ENCODE data around the gene RABGGTA. TPM values are rescaled to one million over a fixed set of nuclear protein-coding genes. Genes with fewer than 3 reads are reported as not detected.
"Not testable (repeated sequence)": the region's sequence is repeated elsewhere in the genome, so short reads cannot be mapped to it uniquely, and the experiment has no call there.

RABGGTA gene
- polyA plus RNA-seq, 1 donor: 15.0 TPM

DNA sequence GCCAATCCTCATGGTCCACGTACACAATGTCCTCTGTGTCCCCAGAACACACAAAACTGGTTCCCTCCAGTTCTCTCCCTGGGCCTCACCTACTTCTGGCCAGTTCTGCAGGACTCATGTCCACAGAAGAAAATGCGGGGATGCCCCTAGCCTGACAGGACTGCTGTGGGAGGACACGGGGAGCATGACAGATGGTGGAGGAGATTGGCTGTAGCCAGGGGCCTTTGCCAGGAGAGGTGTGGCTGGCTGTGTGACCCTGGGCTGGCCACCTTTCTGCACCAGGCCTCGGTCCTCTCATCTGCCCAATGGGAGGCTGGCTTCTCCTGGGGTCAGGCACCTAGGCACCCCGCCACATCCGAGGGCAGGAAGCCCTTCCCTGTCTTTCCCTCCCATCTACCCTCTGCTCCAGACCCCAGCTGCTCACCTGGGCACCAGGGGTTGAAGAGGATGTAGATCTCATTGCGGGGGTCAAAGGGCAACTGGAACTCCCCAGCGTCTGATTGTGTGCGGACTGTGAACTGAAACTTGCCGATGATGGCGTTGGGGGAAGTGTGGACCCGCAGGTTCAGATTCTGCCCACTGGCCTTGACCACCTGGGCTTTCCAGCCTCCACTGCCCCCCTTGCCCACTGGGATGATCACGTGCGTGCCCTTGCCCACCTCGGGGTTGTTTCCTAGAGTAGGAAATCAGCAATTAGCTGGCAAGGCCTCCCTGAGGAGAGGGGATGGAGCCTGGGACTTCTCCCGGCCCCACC lies 11.2 kb downstream of the RABGGTA start:
- no peak for DNase-seq

DNA sequence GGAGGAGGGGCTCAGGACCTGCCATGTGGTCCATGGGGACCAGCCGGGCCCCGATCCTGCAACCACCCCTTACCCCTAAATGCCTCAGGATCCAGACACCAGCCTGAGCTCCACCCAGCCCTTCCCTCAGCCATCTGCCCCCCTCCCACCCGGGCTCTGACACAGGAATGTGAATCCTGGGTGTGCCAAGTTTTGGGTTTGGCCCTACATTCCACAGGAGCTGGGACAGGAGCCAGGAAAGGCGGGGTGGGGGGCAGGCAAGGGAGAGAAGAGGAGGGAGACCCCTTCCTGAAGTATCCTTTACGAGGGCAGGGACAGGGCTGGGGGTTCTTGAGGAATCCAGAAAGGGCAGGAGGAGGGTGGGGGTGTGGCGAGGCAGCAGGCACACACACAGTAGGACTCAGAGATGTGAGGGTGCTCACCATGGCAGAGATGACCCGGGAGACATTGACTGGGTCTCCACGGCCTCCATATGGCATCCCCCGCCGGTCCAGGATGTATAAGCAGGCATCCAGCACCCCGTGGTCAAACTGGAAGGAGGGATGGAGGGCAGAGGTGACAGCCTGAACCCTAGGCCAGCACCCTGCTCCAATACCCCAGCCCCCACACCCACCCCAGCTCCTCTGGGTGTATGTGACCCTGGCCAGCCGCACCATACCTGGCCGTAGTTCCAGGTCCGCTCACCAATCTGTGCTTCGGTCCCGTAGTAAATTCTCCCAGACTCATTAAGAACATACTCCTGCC lies 11.9 kb downstream of the RABGGTA start:
- DNase-seq: no peak

DNA sequence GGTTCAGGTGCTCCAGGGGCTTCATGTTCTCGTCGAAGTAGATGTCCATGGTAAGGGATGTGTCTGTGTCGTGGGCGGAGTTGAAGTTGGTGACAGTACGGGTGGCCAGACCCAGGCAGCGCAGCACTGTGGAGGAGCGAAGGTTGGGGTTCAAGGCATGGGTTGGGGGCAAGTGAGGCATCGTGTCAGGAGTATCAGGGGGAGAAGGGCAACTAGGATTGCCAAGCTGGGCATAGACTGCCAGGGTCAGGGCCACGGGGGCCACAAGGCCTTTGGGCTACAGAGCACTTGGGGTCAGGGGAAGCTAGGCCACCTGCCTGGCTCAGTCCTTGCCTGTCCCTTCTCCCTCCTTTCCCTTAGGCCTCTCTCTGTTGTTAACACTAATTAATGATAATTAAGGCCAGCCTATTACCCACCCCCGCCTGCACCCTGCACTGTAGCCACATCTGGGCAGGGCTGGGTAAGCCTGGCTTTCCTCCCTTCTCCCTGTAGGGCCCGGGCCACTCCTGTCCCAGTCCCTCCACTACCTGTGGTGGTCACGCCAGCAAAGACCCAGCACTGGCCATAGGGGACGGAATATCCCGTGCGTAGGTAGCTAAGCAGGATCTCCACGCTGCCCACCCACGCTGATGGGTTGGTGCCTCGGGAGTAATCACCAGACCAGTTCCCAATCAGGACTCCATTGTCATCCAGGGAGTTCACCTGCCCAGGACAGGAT lies 12.7 kb downstream of the RABGGTA start:
- DNase-seq: no peak

DNA sequence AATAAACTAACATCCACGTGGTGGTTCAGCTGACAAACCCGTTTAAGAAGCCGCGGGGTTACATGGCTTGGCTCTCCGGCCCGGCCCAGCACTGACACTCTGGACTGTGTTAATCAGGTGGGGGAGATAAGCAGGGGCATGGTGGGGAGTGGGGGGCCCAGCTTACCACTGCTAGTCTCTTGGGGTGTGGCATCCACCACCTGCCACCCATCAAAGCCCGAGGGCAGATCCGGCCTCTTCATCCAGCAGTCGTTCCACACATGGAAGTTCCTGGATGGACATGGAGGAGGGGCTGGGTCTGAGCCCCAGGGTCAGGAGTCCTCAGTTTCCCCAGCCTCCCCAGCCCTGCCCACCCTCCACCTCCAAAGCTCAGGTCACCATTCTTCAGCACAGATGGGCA lies 13.3 kb downstream of the RABGGTA start:
- DNase-seq: no peak

DNA sequence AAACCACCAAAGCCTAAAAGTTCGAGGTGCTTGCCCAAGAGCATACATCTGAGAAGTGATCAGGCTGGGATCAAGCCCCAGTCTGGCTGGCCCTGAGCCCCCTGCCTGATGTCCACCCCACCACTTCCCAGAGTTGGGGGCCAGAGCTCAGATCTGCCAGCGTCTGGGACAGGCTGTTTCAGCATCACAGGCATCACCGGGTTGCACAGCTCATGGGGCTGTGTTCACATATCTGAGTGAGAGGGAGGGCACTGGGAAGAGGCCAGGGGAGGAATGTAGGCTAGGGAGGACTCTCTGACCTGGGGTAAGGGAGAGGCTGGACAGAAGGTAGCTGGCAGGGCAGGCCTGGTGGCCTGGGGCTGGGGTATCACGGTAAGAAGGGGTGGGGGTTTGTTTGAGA lies 14.4 kb downstream of the RABGGTA start:
- no peak for DNase-seq

DNA sequence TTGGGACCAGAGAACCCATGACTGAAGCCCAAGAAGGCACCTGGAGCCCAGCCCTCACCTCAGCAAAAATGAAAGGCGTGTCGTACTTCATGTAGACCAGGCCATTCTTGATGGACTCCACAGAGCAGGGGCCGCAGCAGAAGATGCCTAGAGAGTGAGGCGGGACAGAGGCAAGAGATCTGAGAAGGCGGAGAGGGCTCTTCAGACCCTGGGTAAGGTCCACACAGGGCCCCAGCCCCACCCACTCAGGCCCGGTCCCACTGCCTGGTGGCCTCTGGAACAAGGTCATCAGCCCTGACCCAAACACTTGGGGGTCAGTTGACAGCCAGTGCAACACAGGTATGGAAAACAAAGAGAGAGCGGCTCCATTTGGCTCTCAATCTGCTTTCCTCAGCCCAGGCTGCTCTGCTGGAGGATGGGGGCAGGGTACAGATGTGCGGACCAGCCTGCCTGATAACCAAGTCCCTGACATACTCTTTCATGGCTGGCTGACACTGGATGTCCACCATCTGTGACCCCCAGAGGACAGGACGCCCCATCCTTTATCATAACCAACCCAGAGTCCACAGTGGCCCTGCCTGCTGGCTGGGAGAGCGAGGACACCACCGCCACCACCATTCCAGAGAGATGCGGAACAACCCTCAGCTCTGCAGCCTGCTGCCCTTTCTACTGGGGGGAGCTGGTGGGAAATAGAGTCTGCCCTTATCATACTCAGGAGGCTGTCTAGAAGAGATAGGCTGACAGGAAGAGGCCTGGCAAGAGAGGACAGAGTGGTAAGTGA lies 15.3 kb downstream of the RABGGTA start:
- no peak for DNase-seq

DNA sequence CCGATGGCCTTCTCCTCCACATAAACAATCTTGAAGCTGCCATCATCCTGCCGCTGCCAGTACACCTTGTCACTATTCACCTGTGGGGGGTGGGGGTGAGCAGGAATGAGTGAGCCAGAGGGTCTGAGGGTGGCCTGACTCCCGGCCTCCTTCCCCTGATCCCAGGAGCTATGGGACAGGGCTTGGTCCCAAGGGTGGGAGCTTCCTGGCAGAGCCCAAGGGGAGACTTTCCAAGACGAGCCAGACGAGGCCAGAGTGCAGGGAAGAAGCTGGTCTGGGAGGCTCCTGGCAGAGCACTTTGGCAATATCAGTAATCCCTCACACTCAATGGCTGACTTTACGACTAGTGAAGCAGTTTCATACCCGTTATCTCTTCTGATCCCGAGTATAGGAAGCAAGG lies 16.0 kb downstream of the RABGGTA start:
- no peak for DNase-seq

DNA sequence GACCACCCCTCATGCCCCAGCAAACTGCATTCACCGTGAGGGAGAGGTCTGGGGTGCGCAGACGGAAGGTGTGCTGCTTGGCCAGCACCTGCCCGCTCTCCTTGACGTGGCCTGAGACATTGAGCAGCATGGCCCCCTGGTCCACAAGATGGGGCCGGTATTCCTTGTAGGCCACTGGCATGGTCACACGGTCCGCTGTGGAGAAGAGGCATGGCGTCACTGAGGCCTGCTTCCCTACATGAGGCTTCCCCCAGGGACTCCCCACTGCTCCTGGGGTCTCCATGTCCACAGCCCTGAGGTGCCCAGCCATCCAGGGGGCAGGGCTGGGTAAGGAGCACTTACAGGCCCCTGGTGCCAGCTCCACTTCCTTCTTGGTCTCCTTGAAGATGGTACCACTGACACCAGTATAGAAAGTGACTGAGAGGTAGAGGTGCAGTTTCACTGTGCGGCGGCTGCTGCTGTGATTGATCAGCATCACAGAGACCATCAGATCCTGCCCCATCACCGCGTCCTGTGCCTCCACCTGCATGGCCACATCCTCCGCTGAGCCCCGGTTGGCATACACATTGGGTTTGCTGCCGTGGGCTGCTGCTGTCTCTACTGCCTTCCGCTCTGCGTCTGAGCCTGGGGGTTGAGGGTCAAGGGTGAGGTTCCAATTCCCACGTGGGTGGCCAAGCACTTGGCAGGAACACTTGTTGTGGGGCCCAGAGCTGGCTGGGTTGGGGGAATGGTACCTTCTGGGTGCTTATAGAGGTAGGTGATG lies 16.6 kb downstream of the RABGGTA start:
- DNase-seq: no peak

DNA sequence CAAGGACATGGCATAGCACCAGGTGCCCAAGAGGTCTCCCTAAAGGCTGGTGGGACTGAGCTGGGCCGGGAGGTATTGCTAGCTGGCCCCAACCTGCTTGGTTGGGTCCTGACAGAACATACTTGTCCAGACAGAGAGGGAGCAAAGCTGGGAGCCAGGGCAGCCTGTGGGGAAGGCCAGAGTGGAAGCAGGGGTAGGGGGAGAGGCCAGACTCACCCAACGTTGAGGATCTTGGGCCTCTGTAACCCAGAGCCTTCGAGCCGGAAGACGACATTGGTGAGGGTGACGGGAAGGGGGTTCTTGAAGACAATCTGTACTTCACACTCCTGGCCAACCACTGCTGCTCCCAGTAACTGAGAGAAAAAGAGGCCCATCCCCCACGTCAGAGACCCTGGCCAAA lies 17.5 kb downstream of the RABGGTA start:
- no peak for DNase-seq

DNA sequence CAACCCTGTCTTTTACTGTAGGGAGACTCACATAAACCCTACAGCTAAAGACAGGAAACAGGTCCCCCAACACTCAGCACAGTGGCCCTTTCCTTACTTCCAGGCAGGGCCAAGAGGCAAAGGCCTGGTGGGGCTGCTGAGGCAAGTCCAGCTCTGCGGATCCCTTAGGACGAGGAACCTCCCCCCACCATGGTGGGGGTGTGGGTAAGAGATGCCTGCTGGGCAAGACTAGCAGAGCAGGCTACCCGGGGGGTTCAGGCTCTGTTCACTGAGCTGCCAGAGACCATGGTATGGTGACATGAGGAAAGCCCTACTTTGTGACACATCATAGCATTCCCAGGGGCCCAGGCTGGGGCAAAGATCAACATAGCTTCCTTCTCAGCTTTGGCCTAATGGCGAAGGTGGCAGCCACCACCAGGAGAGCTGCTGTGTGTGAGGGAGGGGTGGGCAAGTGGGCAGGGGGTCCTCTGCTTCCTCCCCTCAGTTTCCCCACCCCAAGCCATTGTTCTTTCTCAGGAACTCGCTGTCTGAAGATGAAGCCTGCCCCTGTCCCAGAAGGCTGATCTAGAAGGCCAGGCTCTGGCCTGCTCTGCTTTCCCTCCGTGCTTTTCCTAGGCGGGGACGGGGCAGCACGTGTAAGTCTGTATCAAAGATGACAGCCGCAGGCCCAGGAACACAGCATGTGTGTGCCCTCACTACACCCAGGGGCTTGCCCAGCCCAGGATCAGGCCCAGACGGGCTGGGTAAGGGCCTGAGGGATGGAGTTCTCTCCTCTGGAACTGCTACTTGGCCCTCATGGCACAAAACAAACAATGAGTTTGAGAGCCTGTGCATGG lies 18.9 kb downstream of the RABGGTA start:
- no peak for DNase-seq

DNA sequence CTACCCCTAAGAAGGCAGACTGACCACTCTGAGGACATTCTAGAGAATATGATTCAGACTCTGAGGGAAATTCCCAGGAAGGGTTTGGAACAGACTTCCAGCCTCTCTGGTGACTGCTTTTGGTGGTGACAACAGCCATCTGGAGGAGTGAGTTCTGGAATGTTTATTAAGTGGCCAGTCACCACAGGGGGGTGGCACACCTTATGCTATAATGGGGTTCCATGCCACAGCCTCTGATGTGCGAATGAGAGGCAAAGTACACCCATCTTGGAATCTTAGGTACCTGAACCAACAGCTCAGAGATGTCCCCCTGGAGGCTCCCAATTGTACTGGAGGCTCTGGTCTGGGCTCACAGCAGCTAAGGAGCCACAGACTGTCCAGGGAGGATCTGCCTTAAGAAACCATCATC lies 19.5 kb downstream of the RABGGTA start:
- no peak for DNase-seq

DNA sequence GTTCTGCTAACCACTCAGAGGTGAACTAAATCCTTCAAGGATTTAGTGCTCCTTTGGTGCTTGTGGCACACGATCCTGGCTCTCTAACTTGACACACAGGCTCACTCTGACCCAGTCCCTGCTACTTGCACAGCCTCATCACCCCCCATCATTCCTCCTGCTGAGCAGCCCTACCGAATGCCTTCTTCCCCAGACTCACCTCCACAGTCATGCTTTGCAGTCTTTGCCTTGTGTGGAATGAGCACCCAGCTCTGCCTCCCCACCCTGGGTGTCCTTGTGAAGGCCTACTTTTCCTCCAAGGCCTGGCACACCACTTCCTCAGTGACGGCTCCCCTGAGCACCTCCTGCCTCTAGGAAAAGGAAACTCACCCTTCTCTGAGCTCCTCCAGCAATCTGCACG lies 21.0 kb downstream of the RABGGTA start:
- no peak for DNase-seq

DNA sequence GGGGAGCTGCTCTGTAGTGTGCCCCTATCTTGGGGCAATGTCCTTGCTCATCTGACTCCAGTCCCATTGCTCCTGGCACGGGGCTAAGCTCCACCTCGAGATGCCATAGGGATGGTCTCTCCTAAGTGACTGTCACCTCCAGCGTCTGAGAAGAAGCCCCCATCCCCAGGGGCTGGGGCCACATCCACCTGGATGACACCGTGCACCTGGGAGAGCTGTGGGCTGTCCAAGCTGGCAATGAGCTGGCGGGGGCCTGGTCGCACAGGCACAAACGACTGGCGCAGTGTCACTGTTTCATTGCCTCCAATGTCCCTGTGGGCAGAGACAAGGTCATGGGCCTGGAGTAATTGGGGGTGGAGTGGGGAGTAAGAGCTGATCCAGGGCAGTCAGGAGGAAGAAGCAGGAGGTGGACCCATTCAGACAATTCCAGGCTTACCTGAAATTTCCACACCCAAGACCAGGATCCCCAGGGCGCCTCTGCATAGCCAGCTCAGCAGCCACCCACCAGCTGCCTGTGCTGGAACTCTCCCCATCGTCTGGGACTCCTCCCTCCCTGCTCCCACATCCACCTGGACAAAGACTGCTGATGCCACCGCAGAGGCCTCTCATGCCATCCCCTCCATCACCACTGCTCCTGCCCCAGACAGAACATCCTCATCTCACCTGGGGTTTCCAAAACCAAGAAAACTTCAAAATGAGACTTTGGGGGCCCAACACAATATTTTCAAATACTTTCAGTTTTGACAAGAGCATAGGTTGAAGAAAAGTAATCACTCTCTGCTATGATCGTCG lies 22.0 kb downstream of the RABGGTA start:
- no peak for DNase-seq

DNA sequence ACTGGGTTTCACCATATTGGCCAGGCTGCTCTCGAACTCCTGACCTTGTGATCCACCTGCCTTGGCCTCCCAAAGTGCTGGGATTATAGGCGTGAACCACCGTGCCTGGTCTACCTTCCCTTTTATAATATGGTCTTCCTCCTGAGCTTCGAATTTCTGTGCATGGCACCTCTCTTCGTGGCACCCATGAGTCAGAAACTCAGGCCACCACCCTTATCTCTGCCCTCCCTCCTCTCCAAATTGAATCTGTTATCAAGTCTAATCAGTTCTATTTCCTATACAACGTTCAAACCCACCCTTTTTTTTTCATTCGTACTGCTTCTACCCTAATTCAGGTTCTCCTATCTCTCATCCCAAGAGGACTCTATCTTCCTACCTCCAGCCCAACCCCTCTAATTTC lies 24.0 kb downstream of the RABGGTA start:
- no peak for DNase-seq

DNA sequence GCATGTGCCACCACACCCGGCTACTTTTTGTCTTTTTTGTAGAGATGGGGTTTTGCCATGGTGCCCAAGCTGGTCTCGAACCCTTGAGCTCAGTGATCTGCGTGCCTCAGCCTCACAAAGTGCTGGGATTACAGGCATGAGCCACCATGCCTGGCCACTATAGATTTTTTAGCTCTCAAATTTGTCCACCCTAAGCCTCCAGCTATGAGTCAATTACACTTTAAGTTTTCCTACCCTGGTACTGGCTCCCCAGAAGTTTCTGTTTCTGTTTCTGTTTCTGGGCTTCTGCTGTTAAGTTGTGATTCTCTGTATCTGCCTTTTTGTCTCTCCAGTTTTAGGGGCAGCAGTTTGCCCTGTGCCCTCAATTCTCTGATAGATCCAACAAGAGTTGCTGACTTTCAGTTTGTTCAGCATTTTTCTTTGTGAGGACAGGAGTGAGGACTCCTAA lies 24.6 kb downstream of the RABGGTA start:
- DNase-seq: no peak

DNA sequence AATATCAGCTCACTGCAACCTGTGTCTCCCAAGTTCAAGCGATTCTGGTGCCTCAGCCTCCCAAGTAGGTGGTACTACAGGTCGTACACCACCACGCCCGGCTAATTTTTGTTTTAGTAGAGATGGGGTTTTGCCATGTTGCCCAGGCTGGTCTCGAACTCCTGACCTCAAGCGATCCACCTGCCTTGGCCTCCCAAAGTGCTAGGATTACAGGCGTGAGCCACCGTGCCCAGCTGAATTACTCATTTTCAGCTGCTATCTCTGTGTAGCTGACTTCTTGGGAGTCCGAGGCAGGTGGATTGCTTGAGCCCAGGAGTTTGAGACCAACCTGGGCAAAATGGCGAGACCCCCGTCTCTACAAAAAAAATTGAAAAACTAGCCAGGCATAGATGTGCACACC lies 26.0 kb downstream of the RABGGTA start:
- not testable (repeated sequence) for DNase-seq

DNA sequence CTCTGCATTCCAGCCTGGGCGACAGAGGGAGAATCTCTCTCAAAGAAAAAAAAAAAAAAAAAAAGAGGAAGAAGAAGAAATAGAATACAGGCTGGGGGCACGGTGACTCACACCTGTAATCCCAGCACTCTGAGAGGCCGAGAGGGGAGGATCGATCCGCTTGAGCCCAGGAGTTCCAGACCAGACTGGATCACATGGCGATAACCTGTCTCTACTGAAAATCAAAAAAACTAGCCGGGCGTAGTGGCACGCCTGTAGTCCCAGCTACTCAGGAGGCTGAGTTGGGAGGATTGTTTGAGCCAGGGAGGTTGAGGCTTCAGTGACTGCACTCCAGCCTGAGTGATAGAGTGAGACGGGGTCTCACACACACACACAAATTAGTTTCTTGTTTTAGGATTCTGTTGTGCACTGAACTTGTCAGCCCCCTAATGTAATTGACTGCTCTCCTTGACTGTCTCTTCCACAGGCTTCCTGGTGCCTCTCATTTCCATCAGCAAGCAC lies 28.0 kb downstream of the RABGGTA start:
- no peak for DNase-seq

DNA sequence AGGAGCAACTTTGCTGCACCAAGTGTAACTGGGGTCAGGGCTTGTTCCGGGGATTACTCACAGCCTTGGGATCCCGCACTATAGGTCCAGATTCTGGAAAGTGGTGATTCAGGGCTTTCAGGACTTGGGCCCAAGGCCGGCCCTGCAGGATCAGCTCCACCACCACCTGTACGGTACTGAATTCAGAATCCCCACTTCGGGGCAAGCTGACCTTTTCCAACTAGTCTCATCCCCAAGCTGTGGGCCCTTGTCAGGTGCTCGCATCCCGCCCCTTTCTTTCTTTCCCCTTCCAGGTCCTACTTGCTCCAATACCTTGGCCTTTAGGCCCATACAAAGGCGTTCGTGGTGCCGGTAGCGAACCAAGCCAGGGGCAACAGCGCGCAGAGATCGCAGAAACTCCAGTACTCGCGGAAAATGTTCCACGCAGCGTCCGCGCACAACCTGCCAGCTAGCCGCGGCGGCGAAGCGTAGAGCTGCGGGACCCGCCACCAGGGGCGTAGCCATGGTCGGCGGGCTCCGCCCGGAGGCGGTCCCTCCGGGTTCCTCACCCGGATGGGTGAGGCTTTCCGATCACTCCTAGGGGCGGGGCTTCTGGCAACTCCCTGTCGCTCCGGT lies 29.5 kb downstream of the RABGGTA start:
- peak; percentile 95 for DNase-seq

Data from hindlimb muscle (tissue), 1 donor.